Brain microvascular endothelial cell (primary cell): Measurements from ENCODE around the gene SYT17.

Experiments
- DNase-seq: peaks from one replicate; pipeline ENCODE4 v3.0.0-alpha.2; 2020
- H3K27ac ChIP-seq: fragments of 250-450 bp; sonication (Bioruptor Pico); 2 replicates; pipeline ENCODE4 v1.5.1; 2020; ENCODE audit warnings: mild to moderate bottlenecking, moderate library complexity
- H3K27me3 ChIP-seq: fragments of 250-450 bp; sonication (Bioruptor Pico); replicated peaks from 2 replicates; pipeline ENCODE4 v1.5.1; 2020; ENCODE audit warnings: mild to moderate bottlenecking
- H3K36me3 ChIP-seq: fragments of 250-450 bp; sonication (Bioruptor Pico); replicated peaks from 2 replicates; pipeline ENCODE4 v1.5.1; 2020; ENCODE audit warnings: mild to moderate bottlenecking
- H3K4me3 ChIP-seq: 2 replicates; pipeline ENCODE4 v1.5.1; 2011; ENCODE audit warnings: low read depth, mild to moderate bottlenecking, control low read depth, low read length, moderate library complexity
- CTCF ChIP-seq: IDR thresholded peaks from 2 replicates; pipeline ENCODE4 v1.5.1; 2011; ENCODE audit warnings: low read depth, mild to moderate bottlenecking, moderate library complexity, low read length, control low read depth, inconsistent platforms; ENCODE audit errors: missing control alignments
- in situ Hi-C: cut with HindIII; loops from 2 replicates; pipeline ENCODE4 v1.10.0; 2017; ENCODE audit warnings: low sequenced_read_pairs, low pct_ligation_motif_present

The SYT17 gene

DNA sequence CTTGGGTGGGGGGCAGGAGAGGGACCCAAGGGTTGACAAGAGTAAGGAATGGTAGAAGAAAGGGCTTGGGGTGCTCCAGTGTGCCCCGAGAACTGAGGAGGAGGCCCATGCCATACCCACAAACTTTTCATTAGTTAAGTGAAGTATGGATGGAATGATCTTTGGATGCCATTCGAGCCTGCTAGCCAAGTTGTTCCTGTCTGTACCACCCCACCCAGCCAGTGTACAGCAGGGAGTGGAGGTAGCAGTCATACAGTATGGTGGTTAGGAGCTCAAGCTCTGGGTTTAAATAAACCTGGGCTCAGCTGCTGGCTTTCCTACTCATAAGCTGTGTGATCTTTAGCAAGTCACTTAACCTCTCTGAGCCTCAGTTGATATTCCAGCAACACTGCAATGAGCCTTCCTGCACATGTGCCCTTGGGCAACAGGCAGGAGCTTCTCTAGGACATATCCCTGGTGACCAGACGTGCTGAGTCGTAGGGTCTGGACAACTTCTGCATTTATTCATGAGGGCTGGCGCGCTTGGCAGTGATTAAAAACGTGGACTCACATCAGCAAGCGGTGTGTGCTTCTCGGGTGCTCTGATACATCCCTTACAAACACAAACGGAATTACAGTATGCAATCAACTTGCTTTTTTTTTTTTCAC is 31.4 kb upstream of the SYT17 start:
- Histone ChIP-seq H3K4me3 (no peak overlapping the region), H3K27me3 (no peaks in the 10 kb centered on the region), H3K36me3 (no peaks in the 10 kb centered on the region), H3K27ac (no peak overlapping the region)
- in situ Hi-C loops: no loop called here
- no peak for DNase-seq
- no peak for TF ChIP-seq CTCF

DNA sequence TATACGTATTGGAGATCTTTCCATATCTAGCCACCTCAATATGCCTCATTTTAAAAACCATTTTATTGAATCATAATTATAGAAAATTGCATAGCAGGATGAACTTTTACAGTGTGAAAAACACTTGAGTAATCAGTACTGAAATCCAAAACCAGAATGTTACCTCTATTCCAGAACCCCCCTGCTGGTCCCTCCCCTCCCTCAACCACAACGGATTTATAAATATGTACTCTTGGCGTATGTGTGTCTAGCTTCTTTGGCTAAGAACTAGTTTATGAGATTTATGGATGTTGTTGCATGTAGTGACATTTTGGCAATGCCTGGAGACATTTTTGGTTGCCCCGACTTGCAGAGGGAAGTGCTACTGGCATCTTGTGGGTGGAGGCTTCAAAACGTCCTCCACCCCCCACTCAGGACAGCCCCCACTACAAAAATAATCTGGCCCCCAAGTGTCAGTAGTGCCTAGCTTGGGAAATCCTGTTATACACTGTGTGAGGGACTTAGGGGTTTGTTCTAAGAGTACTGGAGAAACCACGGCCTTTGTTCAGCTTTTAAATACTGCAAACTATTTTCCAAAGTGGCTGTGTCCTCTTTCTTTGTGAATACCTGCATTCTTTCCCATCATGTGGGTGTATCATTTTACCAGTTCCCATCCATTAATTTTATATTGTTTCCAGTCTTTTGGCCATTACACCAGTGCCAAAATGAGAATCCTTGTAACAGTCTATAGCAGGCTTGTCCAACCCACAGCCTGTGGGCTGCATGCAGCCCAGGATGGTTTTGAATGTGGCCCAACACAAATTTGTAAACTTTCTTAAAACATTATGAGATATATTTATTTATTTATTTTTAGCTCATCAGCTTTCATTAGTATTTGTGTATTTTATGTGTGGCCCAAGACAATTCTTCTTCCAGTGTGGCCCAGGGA is 30.6 kb upstream of the SYT17 start:
- DNase-seq: no peak
- Histone ChIP-seq H3K27me3 (no peaks in the 10 kb centered on the region), H3K4me3 (no peak overlapping the region), H3K27ac (no peak overlapping the region), H3K36me3 (no peaks in the 10 kb centered on the region)
- no peak for TF ChIP-seq CTCF
- in situ Hi-C loops: no loop called here

- H3K27me3 ChIP-seq: no peaks in the 10 kb centered on the region
- no peaks in the 10 kb centered on the region for H3K36me3 ChIP-seq
- H3K4me3 ChIP-seq: no peak overlapping the region
- in situ Hi-C loops: no loop called here
- peak; percentile 52 for DNase-seq
- no peak overlapping the region for H3K27ac ChIP-seq
- TF ChIP-seq CTCF: no peak
Measured at GRCh38 chr16:19138601-19139000, 29.4 kb upstream of the SYT17 start.

- in situ Hi-C loops: no loop called here
Measured at GRCh38 chr16:19139436-19140091, 28.5 kb upstream of the SYT17 start.

GRCh38 chr16:19140396-19140795 is 27.6 kb upstream of the SYT17 start:
- TF ChIP-seq CTCF: no peak
- no peaks in the 10 kb centered on the region for H3K36me3 ChIP-seq
- DNase-seq: no peak
- no peak overlapping the region for H3K27ac ChIP-seq
- H3K27me3 ChIP-seq: no peaks in the 10 kb centered on the region
- H3K4me3 ChIP-seq: no peak overlapping the region
- in situ Hi-C loops: no loop called here

More at GRCh38 chr16:19139436-19140091, 28.5 kb upstream of the SYT17 start:
- no peak for DNase-seq
- H3K27me3 ChIP-seq: no peaks in the 10 kb centered on the region
- H3K36me3 ChIP-seq: no peaks in the 10 kb centered on the region
- no peak overlapping the region for H3K27ac ChIP-seq
- no peak overlapping the region for H3K4me3 ChIP-seq
- TF ChIP-seq CTCF: no peak
